Astrocyte (in vitro differentiated cells and primary cell): Measurements from ENCODE around the gene LGI2.

Experiments used
- EZH2 ChIP-seq: IDR thresholded peaks from 2 replicates; pipeline ENCODE4 v1.6.1; 2012; ENCODE audit warnings: mild to moderate bottlenecking, low read length, inconsistent platforms; ENCODE audit not compliant: insufficient read depth
- TF ChIP-seq, protein P1 (sequence below): IDR thresholded peaks from 2 replicates; pipeline ENCODE4 v1.5.1; 2011; ENCODE audit warnings: low read depth, mild to moderate bottlenecking, inconsistent platforms, low read length, moderate library complexity; ENCODE audit not compliant: insufficient read depth

DNA sequence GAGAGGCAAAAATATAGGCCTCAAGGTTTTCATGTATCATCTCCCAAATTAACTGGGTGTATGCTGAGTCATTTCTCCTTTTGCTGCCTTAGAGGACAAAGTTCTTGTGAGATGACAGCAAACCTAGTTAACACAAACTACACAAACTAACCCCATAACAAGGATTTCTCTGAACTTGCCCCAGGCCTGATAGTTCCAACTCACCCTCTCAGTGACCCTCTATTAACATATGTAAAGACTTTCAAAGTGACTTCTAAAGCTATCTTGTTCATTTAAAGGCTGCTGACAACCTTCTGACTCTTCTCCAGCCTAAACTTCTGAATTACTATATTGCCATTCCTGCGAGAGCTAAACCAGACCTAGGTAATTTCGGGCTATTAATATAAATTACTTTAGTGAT lies 74.7 kb downstream of the LGI2 start:
- TF ChIP-seq, protein P1, sequence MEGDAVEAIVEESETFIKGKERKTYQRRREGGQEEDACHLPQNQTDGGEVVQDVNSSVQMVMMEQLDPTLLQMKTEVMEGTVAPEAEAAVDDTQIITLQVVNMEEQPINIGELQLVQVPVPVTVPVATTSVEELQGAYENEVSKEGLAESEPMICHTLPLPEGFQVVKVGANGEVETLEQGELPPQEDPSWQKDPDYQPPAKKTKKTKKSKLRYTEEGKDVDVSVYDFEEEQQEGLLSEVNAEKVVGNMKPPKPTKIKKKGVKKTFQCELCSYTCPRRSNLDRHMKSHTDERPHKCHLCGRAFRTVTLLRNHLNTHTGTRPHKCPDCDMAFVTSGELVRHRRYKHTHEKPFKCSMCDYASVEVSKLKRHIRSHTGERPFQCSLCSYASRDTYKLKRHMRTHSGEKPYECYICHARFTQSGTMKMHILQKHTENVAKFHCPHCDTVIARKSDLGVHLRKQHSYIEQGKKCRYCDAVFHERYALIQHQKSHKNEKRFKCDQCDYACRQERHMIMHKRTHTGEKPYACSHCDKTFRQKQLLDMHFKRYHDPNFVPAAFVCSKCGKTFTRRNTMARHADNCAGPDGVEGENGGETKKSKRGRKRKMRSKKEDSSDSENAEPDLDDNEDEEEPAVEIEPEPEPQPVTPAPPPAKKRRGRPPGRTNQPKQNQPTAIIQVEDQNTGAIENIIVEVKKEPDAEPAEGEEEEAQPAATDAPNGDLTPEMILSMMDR = no peak
- TF ChIP-seq EZH2 = no peak
